Esophagus squamous epithelium (tissue), 5 donors: ENCODE measurements around the gene UBE2Q2. TPM values are rescaled to one million over a fixed set of nuclear protein-coding genes. Genes with fewer than 3 reads are reported as not detected.
A peak's percentile ranks its signal among the peaks of the same experiment; 100 is the strongest.

Experiments used
- DNase-seq: peaks from one replicate; lab custom pipeline; 2025; lab: John Stamatoyannopoulos, UW
- H3K27ac ChIP-seq, 4 donors: fragments of 200-600 bp; sonication (generic); one replicate each; pipeline ENCODE4 v1.5.1; 2016 to 2019; ENCODE audit warnings: mild to moderate bottlenecking in 1 of 4
- H3K27me3 ChIP-seq, 4 donors: fragments of 200-600 bp; sonication (generic); 1 replicate in 3 of 4; 2 replicates in 1 of 4; pipeline versions ENCODE4 v1.5.1 to v1.6.0; 2017 to 2021; ENCODE audit warnings: antibody characterized with exemption in 1 of 4
- H3K36me3 ChIP-seq, 3 donors: fragments of 200-600 bp; sonication (generic); one replicate each; pipeline ENCODE4 v1.5.1; 2016 to 2019
- H3K4me1 ChIP-seq, 3 donors: fragments of 200-600 bp; sonication (generic); one replicate each; pipeline ENCODE4 v1.5.1; 2017 to 2019
- H3K4me3 ChIP-seq, 4 donors: fragments of 200-600 bp; sonication (generic); 1 replicate in 3 of 4; 2 replicates in 1 of 4; pipeline ENCODE4 v1.5.1; 2016 to 2019; ENCODE audit warnings: mild to moderate bottlenecking in 2 of 4, moderate library complexity in 1 of 4
- H3K9me3 ChIP-seq, 3 donors: fragments of 200-600 bp; sonication (generic); one replicate each; pipeline ENCODE4 v1.5.1; 2016 to 2019
- POLR2A ChIP-seq, 4 donors: fragments of 450-650 bp; IDR thresholded peaks; one replicate each; pipeline ENCODE4 v1.6.1; 2017; ENCODE audit warnings: antibody characterized with exemption in 4 of 4, mild to moderate bottlenecking in 4 of 4, moderate library complexity in 3 of 4
- WGBS, 2 donors: methylation state at CpG; one replicate each; pipeline ENCODE4 v1.1.5; 2018; 5-methylcytosine and 5-hydroxymethylcytosine counted together
- intact Hi-C: fragments of 100-400 bp; cut with DNase I; formaldehyde crosslinking; loops from one replicate; pipeline ENCODE4 v1.15.0; 2022
- total RNA-seq, 4 donors: library from RNA; depleted of rRNA; stranded (reverse); fragments of >200 nt; gene quantifications; one replicate each; pipeline ENCODE4 v1.1.0, GENCODE V29; 2016
- TF ChIP-seq, protein P1 (sequence below), 6 experiments: fragments of 450-650 bp in 4 of 6; fragments of 200-600 bp in 2 of 6; sonication (generic) in 2 of 6; IDR thresholded peaks; one replicate each; pipeline ENCODE4 v1.5.1; 2016 to 2019; ENCODE audit warnings: antibody characterized with exemption in 6 of 6, mild to moderate bottlenecking in 4 of 6, moderate library complexity in 4 of 6
- donor health status: DM: yes; HTN: yes; CAD: no.

UBE2Q2 gene
- total RNA-seq, 4 donors from 2014 or later = 9.1 to 40.2 (median 25.6) TPM

GRCh38 chr15:75926931-75927330 lies 83.7 kb downstream of the UBE2Q2 start:
- TF ChIP-seq, protein P1, sequence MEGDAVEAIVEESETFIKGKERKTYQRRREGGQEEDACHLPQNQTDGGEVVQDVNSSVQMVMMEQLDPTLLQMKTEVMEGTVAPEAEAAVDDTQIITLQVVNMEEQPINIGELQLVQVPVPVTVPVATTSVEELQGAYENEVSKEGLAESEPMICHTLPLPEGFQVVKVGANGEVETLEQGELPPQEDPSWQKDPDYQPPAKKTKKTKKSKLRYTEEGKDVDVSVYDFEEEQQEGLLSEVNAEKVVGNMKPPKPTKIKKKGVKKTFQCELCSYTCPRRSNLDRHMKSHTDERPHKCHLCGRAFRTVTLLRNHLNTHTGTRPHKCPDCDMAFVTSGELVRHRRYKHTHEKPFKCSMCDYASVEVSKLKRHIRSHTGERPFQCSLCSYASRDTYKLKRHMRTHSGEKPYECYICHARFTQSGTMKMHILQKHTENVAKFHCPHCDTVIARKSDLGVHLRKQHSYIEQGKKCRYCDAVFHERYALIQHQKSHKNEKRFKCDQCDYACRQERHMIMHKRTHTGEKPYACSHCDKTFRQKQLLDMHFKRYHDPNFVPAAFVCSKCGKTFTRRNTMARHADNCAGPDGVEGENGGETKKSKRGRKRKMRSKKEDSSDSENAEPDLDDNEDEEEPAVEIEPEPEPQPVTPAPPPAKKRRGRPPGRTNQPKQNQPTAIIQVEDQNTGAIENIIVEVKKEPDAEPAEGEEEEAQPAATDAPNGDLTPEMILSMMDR (IDR thresholded peaks at IDR 0.05) = no peak
- TF ChIP-seq POLR2A (IDR thresholded peaks at IDR 0.05) = no peak
- no peak overlapping the region for H3K27ac ChIP-seq
- no peaks in the 10 kb centered on the region for H3K9me3 ChIP-seq
- peaks cover 5 to 15% (median 10%) of the 10 kb centered on the region in 3 donors for H3K4me1 ChIP-seq
- 91 to 98% methylated on average over 3 of the region's 3 CpGs for WGBS, 2 donors
- no peaks in the 10 kb centered on the region for H3K27me3 ChIP-seq
- peaks cover 0 to 60% (median 0%) of the 10 kb centered on the region in 3 donors for H3K36me3 ChIP-seq
- DNase-seq = no peak
- intact Hi-C loops = no loop called here
- H3K4me3 ChIP-seq = no peak overlapping the region

- H3K27me3 ChIP-seq = no peaks in the 10 kb centered on the region
- H3K36me3 ChIP-seq = peaks cover 0 to 66% (median 1%) of the 10 kb centered on the region in 3 donors
- intact Hi-C loops = no loop called here
- H3K27ac ChIP-seq = no peak overlapping the region
- H3K9me3 ChIP-seq = no peaks in the 10 kb centered on the region
- TF ChIP-seq, protein P1 (IDR thresholded peaks at IDR 0.05) = no peak
- no peak for TF ChIP-seq POLR2A (IDR thresholded peaks at IDR 0.05)
- H3K4me3 ChIP-seq = no peak overlapping the region
- H3K4me1 ChIP-seq = peaks cover 0 to 8% (median 4%) of the 10 kb centered on the region in 3 donors
- DNase-seq = no peak
- whole genome bisulfite sequencing, 2 donors = 79 to 82% methylated on average over 4 of the region's 4 CpGs
These were observed 84.4 kb downstream of the UBE2Q2 start for GRCh38 chr15:75927601-75928000.

GRCh38 chr15:75928680-75929608 lies 85.7 kb downstream of the UBE2Q2 start:
- Histone ChIP-seq H3K27ac (no peak overlapping the region), H3K4me3 (no peak overlapping the region), H3K4me1 (peaks cover 0 to 4% (median 3%) of the 10 kb centered on the region in 3 donors), H3K36me3 (peaks cover 0 to 78% (median 2%) of the 10 kb centered on the region in 3 donors), H3K9me3 (no peaks in the 10 kb centered on the region), H3K27me3 (no peaks in the 10 kb centered on the region)
- WGBS, 2 donors = 80 to 81% methylated on average over 8 of the region's 9 CpGs
- DNase-seq = no peak
- TF ChIP-seq, protein P1 (IDR thresholded peaks at IDR 0.05) = peak in 2 of 6 experiments; percentile 18 to 29
- TF ChIP-seq POLR2A (IDR thresholded peaks at IDR 0.05) = no peak
- intact Hi-C loops = no loop called here

GRCh38 chr15:75929799-75930565 lies 86.7 kb downstream of the UBE2Q2 start:
- Histone ChIP-seq H3K4me1 (no peaks in the 10 kb centered on the region), H3K4me3 (no peak overlapping the region), H3K9me3 (no peaks in the 10 kb centered on the region), H3K36me3 (peaks cover 0 to 78% (median 2%) of the 10 kb centered on the region in 3 donors), H3K27ac (no peak overlapping the region), H3K27me3 (no peaks in the 10 kb centered on the region)
- WGBS, 2 donors = 62 to 66% methylated on average over 5 of the region's 5 CpGs
- intact Hi-C loops = no loop called here
- TF ChIP-seq POLR2A (IDR thresholded peaks at IDR 0.05) = no peak
- DNase-seq = no peak

- TF ChIP-seq, protein P1 (IDR thresholded peaks at IDR 0.05) = no peak
- TF ChIP-seq POLR2A (IDR thresholded peaks at IDR 0.05) = no peak
- Histone ChIP-seq H3K36me3 (peaks cover 0 to 85% (median 2%) of the 10 kb centered on the region in 3 donors), H3K9me3 (no peaks in the 10 kb centered on the region), H3K4me1 (no peaks in the 10 kb centered on the region), H3K27ac (no peak overlapping the region), H3K27me3 (no peaks in the 10 kb centered on the region), H3K4me3 (no peak overlapping the region)
- WGBS, 2 donors = 94 to 100% methylated on average over 2 of the region's 2 CpGs
- no peak for DNase-seq
- intact Hi-C loops = no loop called here
These were observed 87.6 kb downstream of the UBE2Q2 start for GRCh38 chr15:75930866-75931265.
